Tongue (tissue), 2 donors: ENCODE results near the gene EDA. TPM values are rescaled to one million over a fixed set of nuclear protein-coding genes. Genes with fewer than 3 reads are reported as not detected.
A peak's percentile ranks its signal among the peaks of the same experiment; 100 is the strongest.

Experiments used
- DNase-seq: peaks from one replicate; pipeline ENCODE4 v3.0.0-alpha.2; 2015
- total RNA-seq: library from RNA; depleted of rRNA; stranded (reverse); fragments of >200 nt; gene quantifications from one replicate; pipeline ENCODE4 v1.2.3, GENCODE V29; 2014

Gene EDA
- total RNA-seq = 21.2 TPM

DNA sequence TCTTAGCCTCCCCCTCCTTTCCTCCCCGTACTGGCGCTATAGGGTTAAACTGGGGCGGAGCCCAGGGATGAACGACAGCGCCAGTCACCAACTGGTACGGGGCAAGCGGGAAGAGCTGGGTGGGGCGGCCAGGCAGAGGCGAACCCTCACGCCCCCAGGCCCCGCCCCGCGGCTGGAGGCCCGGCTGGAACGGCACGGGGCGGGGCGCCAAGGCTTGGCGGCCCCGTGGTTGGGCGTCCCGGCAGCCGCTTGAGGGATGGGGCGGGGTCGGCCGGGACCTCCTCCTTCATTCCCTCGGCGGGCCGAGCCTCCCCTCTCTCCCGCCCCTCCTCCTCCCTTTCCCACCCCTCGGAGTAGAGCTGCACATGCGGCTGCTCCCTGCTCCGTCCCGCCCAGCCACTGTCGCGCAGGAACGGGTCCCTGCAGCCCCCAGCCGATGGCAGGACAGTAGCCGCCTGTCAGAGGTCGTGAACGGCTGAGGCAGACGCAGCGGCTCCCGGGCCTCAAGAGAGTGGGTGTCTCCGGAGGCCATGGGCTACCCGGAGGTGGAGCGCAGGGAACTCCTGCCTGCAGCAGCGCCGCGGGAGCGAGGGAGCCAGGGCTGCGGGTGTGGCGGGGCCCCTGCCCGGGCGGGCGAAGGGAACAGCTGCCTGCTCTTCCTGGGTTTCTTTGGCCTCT is at the start of gene EDA:
TSS of gene EDA (plus strand) at position 335 of the 678 bp plus-strand sequence.
- DNase-seq = peak; percentile 95

GRCh38 chrX:69568828-69569227 is 47.1 kb upstream of the EDA start:
- no peak for DNase-seq

DNA sequence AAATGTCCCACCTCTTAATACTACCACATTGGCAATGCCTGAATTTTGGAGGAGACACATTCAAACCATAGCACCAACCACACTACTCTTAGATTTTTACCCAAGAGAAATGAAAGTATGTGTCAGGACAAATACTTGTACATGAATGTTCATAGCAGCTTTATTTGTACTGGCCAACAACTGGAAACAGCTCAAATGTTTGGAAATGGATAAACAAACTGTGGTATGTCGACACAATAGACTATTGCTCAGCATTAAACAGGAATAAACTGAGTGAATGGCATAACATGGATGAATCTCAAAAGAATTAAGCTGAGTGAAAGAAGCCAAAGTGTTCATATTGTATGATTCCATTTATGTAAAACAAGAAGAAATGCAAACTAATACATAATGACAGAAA is 18.5 kb upstream of the EDA start:
- no peak for DNase-seq

- DNase-seq = no peak
Observed at GRCh38 chrX:69600182-69600581, 15.7 kb upstream of the EDA start.

- DNase-seq = peak; percentile 65
Observed at GRCh38 chrX:69603566-69604194, 12.2 kb upstream of the EDA start.

GRCh38 chrX:69605521-69605920 is 10.4 kb upstream of the EDA start:
- DNase-seq = no peak

GRCh38 chrX:69607616-69608015 is 8.3 kb upstream of the EDA start:
- DNase-seq = no peak

DNA sequence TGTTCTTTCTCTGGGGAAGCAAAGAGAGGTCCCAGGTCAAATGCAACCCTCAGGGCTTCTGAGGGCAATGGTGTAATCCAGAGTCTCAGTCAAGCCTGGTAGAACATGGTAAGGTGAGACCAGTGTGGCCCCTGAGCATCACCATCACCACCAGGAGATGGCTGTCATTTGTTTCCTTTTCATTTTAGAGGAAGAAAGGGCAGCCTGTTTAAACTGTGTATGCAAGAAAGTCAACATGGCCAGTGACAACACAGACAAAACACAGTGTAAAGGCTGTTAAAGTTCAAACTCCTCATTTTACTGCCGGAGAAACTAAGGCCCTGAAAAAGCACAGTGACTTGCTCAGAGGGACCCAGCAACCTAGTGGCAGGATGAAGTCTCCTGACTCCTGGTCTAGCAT is 2.0 kb upstream of the EDA start:
- no peak for DNase-seq

DNA sequence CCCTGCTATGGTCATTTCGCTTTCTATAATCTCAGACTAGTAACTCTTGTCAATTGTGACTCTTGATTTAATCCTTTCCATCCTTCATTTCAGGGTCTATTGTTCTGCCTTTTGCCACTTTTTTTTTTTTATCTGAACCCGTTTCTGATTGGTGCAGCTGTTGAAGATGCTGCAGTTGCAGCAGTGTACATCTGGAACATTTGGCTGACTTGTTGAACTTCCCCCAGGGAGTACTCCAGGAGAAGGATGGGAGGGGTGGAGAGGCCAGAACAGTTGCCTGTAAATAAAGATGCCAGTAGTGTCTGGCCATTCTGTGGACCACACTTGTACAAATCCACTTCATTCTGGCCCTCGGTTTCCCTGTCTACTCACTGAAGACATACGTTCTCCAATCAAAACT is 1.0 kb upstream of the EDA start:
- peak; percentile 81 for DNase-seq

DNA sequence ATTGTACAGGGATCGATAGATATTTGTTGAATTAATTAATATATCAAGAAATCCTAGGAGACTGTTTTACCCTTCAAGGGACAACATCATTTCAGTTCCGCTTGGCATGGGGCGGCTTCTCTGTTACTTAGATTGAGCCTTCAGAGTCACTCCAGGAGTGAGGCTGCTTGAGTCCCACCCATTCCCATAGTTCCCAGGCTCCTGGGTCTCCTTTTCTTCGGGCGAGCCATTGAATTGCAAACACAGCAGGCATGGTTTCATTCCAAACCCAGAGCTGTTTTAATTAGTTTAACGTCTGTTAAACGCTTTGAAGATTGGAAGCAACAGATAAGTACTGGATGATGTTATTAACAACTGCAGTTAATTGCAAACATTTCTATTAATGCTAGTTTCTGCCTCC is 571 bp upstream of the EDA start:
- no peak for DNase-seq

- DNase-seq = peak; percentile 49
Observed at GRCh38 chrX:69616457-69617203, 717 bp downstream of the EDA start.

DNA sequence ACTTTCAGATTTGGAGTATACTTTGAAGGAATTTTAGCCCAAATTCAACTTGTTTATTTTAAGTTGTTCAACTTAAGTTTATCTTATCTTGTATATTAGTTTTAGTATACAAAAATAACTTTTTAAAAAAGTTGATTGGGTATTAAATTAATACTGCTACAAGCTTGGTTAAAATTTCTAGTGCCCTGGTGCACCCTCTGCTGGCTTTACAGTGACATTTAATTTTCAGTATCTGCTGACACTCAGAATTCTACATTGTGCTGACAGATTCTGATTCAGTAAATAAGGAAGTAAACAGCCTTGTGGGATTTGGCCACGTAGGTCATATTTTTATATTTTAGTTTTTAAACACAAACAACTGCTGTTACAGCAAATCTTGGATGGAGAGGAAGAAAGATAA is 2.9 kb downstream of the EDA start:
- DNase-seq = peak; percentile 36

DNA sequence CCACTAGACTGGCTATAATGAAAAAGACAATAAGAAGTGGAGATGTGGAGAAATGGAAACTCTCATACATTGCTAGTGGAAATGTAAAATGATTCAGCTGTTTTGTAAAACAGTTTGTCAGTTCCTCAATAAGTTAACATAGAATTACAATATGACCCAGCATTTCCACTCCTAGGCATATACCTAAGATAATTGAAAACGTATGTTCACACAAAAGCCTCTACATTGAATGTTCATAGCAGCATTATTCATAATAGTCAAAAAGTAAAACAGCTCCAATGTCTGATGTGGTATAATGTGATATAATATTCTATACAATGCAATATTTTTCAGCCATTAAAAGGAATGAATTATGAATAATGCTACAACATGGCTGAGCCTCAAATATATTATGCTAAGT is 10.2 kb downstream of the EDA start:
- no peak for DNase-seq

DNA sequence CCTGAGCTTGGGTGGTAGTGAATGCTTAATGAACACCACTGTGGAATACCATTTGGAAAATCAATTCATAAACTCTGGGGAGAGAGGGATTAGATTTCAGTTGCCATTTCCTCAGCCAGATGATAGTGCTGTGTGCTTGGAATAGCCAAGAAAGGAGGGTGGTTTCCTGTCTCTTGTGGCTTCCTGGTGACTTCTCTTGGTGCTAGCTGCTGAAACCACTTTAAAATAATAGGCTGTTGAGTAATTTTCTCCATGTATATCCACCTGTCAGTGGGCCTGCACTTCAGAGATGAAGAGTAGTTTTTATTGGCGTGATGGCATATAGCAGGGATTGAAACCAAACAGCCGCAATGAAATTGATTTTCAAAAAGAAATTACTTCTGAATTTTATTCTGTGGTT is 11.8 kb downstream of the EDA start:
- DNase-seq = no peak

DNA sequence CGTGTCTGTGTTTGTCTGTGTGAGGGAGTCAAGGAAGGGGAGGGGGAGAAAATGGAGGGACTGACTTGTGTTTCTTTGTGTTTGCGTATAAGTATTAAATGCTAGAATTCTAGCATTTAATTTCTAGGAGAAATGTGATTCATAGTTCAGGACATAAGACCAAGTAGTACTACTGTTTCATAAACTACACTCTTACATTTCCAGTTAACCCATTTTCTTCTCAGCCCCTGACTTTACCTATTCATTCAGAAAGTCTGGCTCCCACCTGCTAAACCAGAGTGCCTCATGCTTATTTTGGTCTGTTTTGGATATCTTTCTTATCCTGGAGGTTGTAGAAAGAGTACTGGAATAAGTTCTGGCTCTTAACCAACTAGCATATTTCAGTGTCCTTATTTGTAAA is 14.2 kb downstream of the EDA start:
- no peak for DNase-seq

DNA sequence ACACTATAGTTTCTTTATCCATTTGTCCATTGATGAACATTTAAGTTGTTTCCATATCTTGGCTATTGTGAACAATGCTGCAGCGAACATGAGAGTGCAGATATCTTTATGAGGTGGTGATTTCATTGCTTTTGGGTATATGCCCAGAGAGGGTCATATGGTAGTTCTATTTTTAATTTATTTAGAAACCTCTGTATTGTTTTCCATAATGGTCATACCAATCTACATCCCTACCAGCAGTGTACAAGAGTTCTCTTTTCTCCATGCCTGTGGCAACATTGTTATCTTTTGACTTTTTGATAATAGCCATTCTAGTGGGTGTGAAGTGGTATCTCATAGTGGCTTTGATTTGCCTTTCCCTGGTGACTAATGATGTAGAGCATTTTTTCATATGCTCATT is 48.8 kb downstream of the EDA start:
- DNase-seq = no peak

DNA sequence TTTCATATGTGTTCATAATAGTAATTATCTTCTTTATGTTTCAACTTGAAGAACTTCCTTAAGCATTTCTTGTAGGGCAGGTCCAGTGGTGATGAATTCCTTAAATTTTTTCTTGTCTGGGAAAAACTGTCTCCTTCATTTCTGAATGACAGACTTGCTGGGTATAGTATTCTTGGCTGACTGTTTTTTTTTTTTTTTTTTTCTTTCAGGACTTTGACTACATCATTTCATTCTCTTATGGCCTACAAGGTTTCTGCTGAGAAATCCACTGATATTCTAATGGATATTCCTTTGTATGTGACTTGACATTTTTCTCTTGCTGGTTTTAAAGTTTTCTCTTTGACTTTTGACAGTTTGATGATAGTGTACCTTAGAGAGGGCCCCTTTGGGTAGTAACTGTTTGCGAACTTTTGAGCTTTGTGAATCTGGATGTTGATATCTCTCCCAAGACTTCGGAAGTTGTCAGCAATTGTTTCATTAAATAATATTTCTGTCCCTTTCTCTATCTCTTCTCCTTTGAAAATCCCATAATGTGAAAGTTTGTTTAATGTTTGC is 54.2 kb downstream of the EDA start:
- no peak for DNase-seq

DNA sequence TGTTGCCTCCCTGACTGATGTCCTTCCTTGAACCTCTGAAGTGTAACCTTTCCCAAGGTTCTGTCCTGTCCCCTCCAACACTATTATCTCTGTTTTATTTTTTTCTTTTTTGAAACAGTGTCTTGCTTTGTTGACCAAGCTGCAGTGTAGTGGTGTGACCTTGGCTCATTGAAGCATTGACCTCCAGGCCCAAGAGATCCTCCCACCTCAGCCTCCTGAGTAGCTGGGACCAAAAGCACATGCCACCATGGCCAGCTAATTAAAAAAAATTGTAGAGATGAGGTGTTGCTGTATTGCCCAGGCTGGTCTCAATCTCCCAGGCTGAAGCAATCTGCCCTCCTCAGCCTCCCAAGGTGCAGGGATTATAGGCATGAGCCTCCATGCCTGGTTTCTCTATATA is 59.0 kb downstream of the EDA start:
- DNase-seq = no peak

- no peak for DNase-seq
Observed at GRCh38 chrX:69705818-69706217, 89.9 kb downstream of the EDA start.

- DNase-seq = no peak
Observed at GRCh38 chrX:69718102-69718501, 102.2 kb downstream of the EDA start.

DNA sequence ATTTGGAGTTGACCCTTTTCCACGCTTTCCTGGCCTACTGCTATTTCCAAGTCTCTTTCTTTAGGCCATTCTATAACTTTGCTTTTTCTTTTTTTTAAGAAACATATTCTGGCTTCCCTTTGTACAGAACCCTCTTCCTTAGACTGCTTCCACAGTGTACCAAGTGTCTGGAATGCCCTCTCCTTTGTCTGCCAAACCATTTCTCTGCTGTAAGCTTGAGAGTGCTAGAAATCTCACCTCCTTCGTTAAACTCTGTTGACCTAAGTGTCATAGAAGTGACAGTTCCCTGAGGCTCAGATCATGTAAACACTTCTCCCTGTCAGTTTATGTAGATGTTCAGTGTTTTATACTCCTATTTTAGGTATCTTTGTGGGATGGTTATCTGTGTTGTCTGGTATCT is 108.4 kb downstream of the EDA start:
- DNase-seq = no peak

- DNase-seq = no peak
Observed at GRCh38 chrX:69740317-69740716, 124.4 kb downstream of the EDA start.

DNA sequence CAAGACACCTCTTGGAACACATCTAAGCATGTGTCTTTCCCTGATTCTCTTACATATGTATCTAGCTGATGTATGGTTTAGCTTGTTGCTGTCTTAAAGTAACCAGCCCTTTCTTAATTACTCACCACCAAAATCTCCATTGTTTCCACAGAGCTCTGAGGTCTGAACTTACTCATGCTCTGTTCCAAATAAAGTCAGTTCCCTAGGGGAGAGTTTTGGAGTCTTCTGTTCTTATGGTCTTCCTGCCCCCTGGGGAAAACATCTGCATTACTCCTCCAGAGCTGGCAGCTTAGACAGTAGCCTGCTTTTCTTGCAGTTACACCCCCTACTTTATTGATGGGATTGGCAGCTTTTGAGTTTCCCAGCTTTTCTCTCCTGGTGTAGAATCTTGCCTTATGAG is 125.8 kb downstream of the EDA start:
- no peak for DNase-seq
